GM19193 (cell line): ENCODE measurements around the gene SPATA13.

Experiments used
- POLR2A ChIP-seq: IDR thresholded peaks from 4 replicates; pipeline ENCODE4 v1.6.1; 2011; ENCODE audit not compliant: insufficient read depth, insufficient read length; ENCODE audit errors: extremely low read depth

The SPATA13 gene

DNA sequence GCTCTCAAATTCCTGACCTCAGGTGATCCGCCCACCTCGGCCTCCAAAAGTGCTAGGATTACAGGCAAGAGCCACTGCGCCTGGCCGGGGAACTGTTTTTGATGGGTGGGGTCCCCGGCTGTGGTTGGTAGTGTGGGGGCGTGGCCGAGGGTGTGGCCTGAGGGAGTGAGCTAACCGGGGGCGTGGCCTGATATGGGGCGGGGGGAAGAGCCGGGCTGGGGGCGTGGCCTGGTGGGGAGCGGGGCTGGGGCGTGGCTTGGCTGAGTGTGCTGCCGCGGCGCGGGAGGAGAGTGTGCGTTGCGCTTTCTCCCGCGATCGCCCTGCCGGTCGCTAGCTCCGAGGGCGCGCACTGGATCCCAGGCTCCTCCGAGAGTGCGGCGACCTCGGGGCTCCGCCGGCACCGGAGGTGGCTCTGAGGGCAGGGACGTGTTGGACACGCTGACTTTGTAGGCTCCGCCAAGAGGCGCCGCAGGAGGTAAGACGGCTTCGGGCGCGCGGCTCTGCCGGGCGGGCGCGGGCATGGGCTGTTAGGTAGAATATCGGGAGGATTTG lies at the start of gene SPATA13:
Gene SPATA13, plus strand, starts transcription at position 263 of the 552 bp plus-strand sequence. CDS start 62,210 bp downstream, outside the sequence.
- TF ChIP-seq POLR2A = no peak

DNA sequence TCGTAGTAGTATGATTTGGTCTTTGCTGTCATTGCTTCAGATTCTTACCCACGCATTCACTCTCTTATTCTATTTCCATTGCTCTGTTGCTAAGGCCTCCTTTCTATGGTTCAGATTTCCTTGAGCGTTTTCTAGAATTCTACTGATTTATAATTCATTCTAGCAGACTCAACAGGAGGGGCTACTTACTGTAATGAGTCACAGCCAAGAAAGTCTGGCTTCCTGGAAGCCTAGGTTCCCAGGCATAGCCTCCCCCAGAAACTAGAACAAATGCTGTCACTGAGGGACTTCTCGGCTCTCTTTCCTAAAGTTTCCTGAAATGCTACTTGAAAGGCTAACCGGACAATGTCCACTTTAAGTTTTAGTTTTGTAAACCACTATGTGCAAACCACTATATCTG lies 47.7 kb upstream of the SPATA13 start:
- TF ChIP-seq POLR2A = no peak

DNA sequence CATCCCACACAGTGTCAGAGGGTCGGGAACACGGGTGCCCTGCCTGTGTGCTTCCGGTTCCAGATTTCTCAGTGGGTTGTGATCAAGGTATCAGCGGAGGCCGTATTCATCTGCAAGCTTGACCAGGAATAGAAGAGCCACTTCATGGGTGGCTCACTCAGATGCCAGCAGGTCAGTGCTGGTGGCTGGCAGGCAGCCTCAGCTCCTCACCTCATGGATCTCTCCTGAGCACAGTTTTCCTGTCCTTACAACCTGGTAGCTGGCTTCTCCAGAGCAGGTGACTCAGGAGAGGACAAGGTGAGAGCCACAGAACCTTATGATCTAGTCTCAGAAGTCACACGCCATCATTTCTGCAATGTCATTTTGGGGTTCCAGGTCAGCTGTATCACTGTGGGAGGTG lies 44.8 kb upstream of the SPATA13 start:
- no peak for TF ChIP-seq POLR2A

DNA sequence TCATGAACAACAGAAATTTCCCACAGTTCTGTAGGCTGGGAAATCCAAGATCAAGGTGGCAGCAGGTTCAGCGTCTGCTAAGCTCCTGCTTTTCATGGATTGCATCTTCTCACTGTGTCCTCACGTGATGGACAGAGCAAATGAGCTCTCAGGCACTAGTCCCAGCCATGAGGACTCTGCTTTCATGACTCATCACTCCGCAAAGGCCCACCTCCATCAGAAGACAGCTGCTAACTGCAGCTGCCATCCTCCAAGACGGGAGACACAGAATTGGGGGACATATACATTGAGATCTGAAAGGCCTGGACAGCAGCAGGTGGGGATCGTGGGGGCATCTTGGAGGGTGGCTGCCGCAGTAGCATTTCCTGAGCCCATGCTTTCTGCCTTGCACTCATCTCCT lies 44.4 kb upstream of the SPATA13 start:
- no peak for TF ChIP-seq POLR2A

DNA sequence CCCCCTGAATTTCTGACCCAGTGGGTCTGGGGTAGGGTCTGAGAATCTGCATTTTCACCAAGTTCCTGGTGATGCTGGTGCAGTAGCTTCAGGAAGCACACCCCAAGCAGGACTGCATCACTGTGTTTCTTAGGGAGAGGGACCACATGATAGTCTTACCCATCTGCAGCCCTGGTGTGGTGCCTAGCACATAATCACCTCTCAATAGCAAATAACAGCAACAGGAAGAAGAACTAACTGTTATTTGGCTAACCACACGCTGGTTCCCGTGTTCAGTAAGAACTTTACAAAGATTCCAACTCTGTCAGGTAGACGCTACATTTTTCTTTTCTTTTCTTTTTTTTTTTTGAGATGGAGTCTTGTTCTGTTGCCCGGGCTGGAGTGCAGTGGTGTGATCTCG lies 41.9 kb upstream of the SPATA13 start:
- no peak for TF ChIP-seq POLR2A

DNA sequence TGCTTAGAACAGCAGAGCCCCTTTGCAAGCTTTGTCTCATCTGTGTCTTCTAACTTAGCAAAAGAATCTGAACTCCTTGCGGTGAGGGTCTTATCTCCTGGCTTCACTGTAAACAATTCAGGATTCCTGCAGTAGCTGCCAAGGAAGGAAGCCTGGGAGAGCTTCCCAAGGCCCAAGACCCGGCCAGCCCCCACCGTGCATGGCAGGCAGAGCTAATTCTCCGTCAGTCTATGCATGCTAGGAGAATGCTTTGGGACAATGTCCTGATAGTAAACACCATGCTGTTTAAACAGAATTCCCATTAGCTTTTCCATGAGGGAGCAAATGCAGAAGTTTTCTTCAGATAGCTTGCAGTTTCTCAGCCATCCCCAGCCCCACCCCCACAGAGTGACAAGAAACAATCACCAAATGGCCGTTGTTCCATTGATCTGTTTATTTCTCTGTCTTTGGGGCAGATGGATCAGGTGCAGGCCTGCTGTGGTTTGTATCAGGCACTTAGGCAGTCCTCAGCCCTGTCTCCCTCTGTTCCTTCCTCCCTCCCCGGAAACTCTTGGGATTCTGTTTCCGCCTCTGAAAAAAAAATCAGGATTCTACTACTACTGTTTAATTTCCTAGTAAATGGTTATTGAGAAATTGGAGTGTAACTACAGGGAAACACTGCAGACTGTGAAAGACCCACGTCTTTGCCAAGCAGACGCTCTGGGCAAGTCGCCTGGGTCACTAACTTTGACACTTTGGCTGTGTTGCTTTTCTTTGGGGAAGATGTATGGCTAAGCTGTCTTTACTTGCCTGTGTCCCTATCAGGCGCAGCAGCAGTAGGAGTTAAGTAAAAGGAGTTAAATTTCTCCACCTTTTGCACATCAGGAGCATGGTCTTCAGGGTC lies 40.7 kb upstream of the SPATA13 start:
- no peak for TF ChIP-seq POLR2A

DNA sequence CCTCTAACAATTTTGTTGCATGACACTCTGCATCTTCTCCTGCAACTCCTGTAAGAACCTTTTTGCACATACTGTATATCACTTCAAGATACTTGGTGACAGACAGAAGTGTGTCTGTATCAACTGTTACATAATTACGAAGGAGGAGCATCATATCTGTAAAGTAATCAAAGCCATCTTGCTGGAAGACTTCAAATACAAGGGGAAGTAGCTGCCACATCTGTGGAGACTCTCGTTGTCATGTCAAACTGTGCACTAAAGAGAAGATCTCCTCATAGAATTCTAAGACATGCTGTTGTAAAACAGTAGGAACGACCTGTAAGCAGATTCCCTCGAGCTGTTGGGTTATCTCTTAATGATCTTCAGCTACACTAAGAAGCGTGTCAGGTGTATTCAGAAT lies 38.0 kb upstream of the SPATA13 start:
- TF ChIP-seq POLR2A = no peak

DNA sequence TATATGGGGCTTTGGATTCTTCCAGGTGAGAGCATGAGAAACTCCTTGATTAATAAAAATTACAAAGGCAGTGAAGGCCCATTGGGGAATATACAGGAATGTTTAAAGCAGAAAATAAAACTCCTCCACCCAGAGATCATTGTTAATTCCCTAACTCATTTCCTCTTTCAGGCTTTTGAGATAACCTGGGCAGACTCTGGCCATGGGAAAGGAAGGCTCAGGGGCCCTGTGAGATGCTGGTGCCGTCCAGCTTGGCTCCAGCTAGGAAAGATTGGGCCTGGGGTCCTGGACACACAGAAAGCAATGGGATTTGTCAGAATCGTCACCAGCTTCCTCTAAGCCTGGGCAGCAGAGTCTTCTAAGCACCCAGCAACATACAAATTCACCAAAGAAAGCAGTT lies 36.8 kb upstream of the SPATA13 start:
- no peak for TF ChIP-seq POLR2A

DNA sequence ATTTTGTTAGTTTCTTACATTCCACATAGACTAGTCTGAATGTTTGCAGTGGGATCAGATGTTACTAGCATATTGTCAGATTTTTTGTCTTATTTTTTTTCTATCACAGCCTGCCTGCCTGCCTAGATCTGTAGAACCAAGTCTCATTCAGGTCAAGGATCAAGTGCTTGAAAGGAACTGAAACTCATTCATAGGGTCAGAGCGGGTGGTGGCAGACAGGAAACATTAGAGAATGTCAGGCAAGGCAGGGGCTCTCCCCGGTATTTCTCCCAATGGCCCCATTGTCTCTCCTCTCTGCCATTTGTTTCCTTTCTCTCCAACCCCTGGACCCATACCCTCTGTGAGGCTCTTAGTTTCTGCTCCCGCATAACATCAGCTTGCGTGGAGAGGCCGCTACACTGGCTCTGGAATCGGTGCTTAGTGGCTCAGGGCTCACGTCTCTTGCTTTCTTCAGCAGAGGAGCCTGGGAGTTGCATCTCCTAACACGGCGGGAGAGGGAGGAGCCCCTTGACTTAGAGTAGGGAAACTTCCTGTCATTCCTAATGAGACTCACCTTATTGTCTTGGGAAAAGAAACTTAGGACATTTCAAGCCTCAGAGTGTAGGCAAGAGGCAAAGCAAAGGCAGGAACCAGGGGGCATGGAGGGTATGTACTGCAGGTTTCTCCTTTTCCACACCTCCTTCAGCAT lies 35.6 kb upstream of the SPATA13 start:
- no peak for TF ChIP-seq POLR2A

DNA sequence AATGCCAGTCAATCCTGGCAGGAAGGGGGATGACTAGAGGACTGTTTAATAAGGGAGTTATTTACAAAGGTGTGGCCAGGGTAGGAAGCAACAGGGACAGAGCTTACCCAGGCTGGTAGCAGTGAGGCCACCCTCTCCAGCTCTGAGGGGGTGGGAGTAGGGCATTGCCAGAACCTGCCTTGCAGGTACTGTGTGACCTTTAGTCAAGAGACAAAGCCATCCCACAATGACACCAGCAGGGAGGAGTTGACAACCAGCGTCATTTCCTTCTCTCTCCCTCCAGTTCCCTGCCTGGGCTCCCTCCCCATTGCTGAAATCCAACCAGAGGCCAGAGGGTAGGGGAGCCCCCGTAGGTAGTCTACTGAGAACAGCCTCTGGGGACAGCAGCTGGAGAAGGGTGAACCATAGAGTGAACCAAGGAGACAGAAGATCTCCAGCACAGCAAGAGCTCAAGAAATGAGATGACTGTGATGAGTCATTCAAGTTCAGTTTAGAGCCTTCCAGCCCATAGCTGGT lies 33.3 kb upstream of the SPATA13 start:
- TF ChIP-seq POLR2A = no peak

DNA sequence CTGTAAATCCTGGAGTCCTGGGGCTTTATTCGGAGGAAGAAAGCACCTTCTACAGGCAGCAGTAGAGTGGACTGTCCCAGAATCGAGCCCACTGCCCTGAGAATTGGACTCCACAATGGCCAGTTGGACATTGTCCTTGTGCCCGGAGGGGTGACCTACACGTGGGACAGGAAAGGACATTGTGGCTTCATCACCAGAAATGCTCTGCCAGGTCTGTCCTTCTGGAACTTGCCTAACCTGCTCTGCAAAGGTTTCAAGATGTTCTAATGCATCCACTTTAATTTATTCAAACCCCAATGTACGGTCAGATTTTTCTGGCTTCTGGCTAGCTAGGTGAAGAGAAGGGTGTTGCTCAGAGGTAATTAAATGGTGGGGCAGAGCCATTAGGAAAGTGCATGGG lies 32.4 kb upstream of the SPATA13 start:
- no peak for TF ChIP-seq POLR2A

DNA sequence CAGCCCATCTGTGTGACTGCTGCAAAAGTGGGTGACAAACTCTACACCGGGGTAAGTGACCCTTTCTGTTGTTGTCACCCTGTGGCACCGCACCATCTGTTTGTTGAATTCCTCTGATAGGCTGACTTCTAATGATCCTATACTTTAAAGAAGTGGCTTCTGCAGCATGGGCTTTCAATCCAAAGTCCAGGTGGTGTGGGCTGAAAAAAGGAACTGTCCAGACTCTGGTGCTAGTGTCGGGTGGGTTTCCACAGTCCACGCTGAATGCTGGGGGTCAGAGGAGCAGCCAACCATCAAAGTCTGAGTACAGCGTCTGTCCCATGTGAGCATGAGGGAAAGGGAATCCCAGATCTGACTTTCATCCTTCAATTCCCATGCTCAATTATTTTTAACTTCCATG lies 31.6 kb upstream of the SPATA13 start:
- no peak for TF ChIP-seq POLR2A

DNA sequence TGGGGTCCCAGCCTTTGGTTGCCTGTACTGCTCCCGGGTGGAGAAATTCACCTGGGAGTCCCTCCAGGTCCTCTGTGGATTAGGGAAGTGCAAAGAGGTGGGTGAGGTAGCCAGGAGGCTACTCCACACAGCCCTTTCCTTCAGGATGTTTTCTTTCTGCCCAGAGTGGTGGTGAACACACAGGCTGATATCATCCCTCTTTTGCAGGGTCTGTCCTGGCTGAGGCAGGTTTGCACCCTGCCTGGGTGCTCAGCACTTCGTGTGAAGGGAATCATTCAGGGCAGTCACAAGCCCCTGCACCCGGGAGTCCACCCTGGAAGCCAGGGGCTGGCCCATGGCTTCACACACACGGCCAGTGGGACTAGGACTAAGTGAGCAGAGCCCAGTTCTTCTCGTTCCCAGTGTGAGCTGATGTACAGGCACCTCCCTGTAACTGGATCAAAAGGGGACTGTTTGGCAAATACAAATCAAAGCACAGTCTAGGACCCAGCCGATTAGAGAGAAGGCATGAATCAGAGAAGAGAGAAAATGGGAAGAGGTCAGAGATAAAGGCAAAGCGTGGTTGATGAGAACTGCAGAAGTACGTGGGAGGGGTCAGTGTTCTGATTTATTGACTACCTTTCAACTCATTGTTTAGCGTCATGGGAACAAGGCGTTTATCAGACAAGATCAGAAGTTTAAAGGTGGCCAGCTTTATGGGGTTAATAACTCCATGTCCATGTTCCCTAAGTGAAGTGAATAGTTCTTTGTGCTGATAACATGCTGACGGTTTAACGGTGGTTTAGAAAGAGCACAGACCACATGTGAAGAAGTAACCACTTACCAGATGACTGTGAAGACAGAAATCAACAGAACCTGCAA lies 30.4 kb upstream of the SPATA13 start:
- TF ChIP-seq POLR2A = no peak

DNA sequence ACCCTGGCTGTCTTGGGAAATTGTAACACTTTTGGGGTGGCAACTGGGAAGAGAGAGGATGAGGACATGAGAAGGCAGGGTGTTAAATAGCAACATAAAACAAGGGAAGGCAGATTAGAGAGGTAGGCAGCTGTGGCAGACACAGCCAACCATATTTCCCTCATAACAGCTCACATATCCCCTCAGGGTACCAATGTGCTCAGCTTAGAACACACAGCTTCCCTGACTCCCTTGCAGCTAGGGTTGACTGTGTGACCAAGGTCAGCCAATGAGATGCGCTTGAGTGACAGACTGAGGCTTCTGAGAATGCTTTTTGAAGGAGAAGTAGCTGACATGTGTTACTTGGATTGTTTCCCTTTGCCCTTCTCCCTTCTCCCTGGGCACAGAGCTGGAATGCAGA lies 28.8 kb upstream of the SPATA13 start:
- TF ChIP-seq POLR2A = no peak
